ENCODE data around the gene TMEM80. TPM values are rescaled to one million over a fixed set of nuclear protein-coding genes. Genes with fewer than 3 reads are reported as not detected.

TMEM80 gene
- total and polyA plus RNA-seq, 7 experiments from 2014 or later = 26.2 to 44.3 (median 37.8) TPM

- Histone ChIP-seq H3K4me3 (ENCODE audit: low read length) (peak overlapping the region; percentile 11), H3K27ac (ENCODE audit: low read depth, low read length) (peak overlapping the region; percentile 81), H3K36me3 (ENCODE audit: control insufficient read depth in 2 of 3, insufficient read depth in 3 of 3, low read length in 3 of 3) (peaks cover 0 to 24% (median 8%) of the 10 kb centered on the region in 3 experiments), H3K9me3 (ENCODE audit: control insufficient read depth in 2 of 3, low read length in 3 of 3) (no peaks in the 10 kb centered on the region), H3K4me1 (ENCODE audit: control insufficient read depth in 2 of 2, insufficient read depth in 2 of 2, low read length in 2 of 2) (peaks cover 13 to 46% of the 10 kb centered on the region in 2 donors), H3K27me3 (ENCODE audit: control insufficient read depth in 2 of 2, insufficient read depth in 2 of 2, low read length in 2 of 2) (no peaks in the 10 kb centered on the region)
- no peak for DNase-seq
- H3K4me1 Mint-ChIP-seq = peaks cover 30 to 53% (median 42%) of the 10 kb centered on the region in 7 donors
- H3K9me3 Mint-ChIP-seq = peaks cover 0 to 4% (median 0%) of the 10 kb centered on the region in 11 donors
- peak overlapping the region; percentile 41 to 100 (median 98) for H3K27ac Mint-ChIP-seq
- no peaks in the 10 kb centered on the region for H3K27me3 Mint-ChIP-seq
- H3K36me3 Mint-ChIP-seq = peaks cover 2 to 17% (median 4%) of the 10 kb centered on the region in 5 donors
- H3K4me3 Mint-ChIP-seq = peak overlapping the region; percentile 60 to 90 (median 82)
- intact Hi-C loops (cut with micrococcal nuclease) = loop anchor here in 1 of 2 donors (10.0 kb wide), 1 partner anchor 277 kb away; the partner anchor contains the start of gene SIGIRR
- ChIA-PET CTCF (interaction anchor here (1.2 to 1.7 kb wide), 2 partner anchors 30 to 34 kb away, joined by 5 to 6 read pairs; no protein-coding TSS in a partner anchor), POLR2A (interaction anchor here (0.6 to 1.5 kb wide), 5 partner anchors 9 to 156 kb away, joined by 3 to 6 read pairs (median 4); partner anchors contain the start of gene HRAS)
- ATAC-seq = no peak
These were observed 3.7 kb upstream of the TMEM80 start for GRCh38 chr11:691710-692590.

GRCh38 chr11:692824-693414 is 2.7 kb upstream of the TMEM80 start:
- Mint-ChIP-seq H3K36me3 (peaks cover 0 to 11% (median 0%) of the 10 kb centered on the region in 5 donors), H3K27me3 (no peaks in the 10 kb centered on the region), H3K27ac (peak overlapping the region; percentile 78 to 100 (median 98)), H3K9me3 (peaks cover 0 to 4% (median 0%) of the 10 kb centered on the region in 11 donors), H3K4me3 (peak overlapping the region; percentile 76 to 91 (median 86)), H3K4me1 (peaks cover 36 to 63% (median 48%) of the 10 kb centered on the region in 7 donors)
- H3K36me3 ChIP-seq (ENCODE audit: control insufficient read depth in 2 of 3, insufficient read depth in 3 of 3, low read length in 3 of 3) = peaks cover 0 to 14% (median 4%) of the 10 kb centered on the region in 3 experiments
- H3K27ac ChIP-seq (ENCODE audit: low read depth, low read length) = peak overlapping the region; percentile 85
- peaks cover 13 to 46% of the 10 kb centered on the region in 2 donors for H3K4me1 ChIP-seq (ENCODE audit: control insufficient read depth in 2 of 2, insufficient read depth in 2 of 2, low read length in 2 of 2)
- ATAC-seq (peak; percentile 15), DNase-seq (peak in 7 of 9 donors; percentile 80 to 98 (median 85))
- POLR2A ChIA-PET = interaction anchor here (0.6 to 1.4 kb wide), 6 partner anchors 8 to 77 kb away, joined by 3 to 6 read pairs (median 4); partner anchors contain the start of gene IRF7
- H3K27me3 ChIP-seq (ENCODE audit: control insufficient read depth in 2 of 2, insufficient read depth in 2 of 2, low read length in 2 of 2) = no peaks in the 10 kb centered on the region
- no peaks in the 10 kb centered on the region for H3K9me3 ChIP-seq (ENCODE audit: control insufficient read depth in 2 of 3, low read length in 3 of 3)
- intact Hi-C loops (cut with micrococcal nuclease) = loop anchor here in 1 of 2 donors (10.0 kb wide), 1 partner anchor 278 kb away; the partner anchor contains the start of gene SIGIRR
- H3K4me3 ChIP-seq (ENCODE audit: low read length) = no peak overlapping the region
- CTCF ChIA-PET = interaction anchor here (0.7 to 1.7 kb wide), 2 partner anchors 33 to 286 kb away, joined by 3 to 4 read pairs; no protein-coding TSS in a partner anchor

GRCh38 chr11:693415-693831 is 2.2 kb upstream of the TMEM80 start:
- DNase-seq = no peak
- intact Hi-C loops (cut with micrococcal nuclease) = loop anchor here in 1 of 2 donors (10.0 kb wide), 1 partner anchor 279 kb away; the partner anchor contains the start of gene SIGIRR

GRCh38 chr11:693887-694562 is 1.6 kb upstream of the TMEM80 start:
- peaks cover 0 to 4% (median 0%) of the 10 kb centered on the region in 3 experiments for H3K36me3 ChIP-seq (ENCODE audit: control insufficient read depth in 2 of 3, insufficient read depth in 3 of 3, low read length in 3 of 3)
- DNase-seq (peak in 1 of 9 donors; percentile 43), ATAC-seq (no peak)
- Mint-ChIP-seq H3K27me3 (no peaks in the 10 kb centered on the region), H3K4me3 (peak overlapping the region; percentile 76 to 91 (median 86)), H3K9me3 (peaks cover 0 to 4% (median 0%) of the 10 kb centered on the region in 11 donors), H3K4me1 (peaks cover 40 to 67% (median 57%) of the 10 kb centered on the region in 7 donors), H3K36me3 (peaks cover 0 to 9% (median 0%) of the 10 kb centered on the region in 5 donors), H3K27ac (peak overlapping the region; percentile 78 to 100 (median 98))
- peaks cover 13 to 46% of the 10 kb centered on the region in 2 donors for H3K4me1 ChIP-seq (ENCODE audit: control insufficient read depth in 2 of 2, insufficient read depth in 2 of 2, low read length in 2 of 2)
- no peaks in the 10 kb centered on the region for H3K9me3 ChIP-seq (ENCODE audit: control insufficient read depth in 2 of 3, low read length in 3 of 3)
- ChIA-PET POLR2A (interaction anchor here (0.6 to 2.4 kb wide), 10 partner anchors 11 to 246 kb away, joined by 3 to 14 read pairs (median 4); partner anchors contain the start of genes EPS8L2, IRF7, PHRF1 and PNPLA2), CTCF (interaction anchor here (0.6 to 1.7 kb wide), 2 partner anchors 12 to 32 kb away, joined by 3 to 4 read pairs; partner anchors contain the start of gene EPS8L2)
- H3K27me3 ChIP-seq (ENCODE audit: control insufficient read depth in 2 of 2, insufficient read depth in 2 of 2, low read length in 2 of 2) = no peaks in the 10 kb centered on the region
- H3K4me3 ChIP-seq (ENCODE audit: low read length) = no peak overlapping the region
- intact Hi-C loops (cut with micrococcal nuclease) = loop anchor here (2.0 to 10.0 kb wide), 2 partner anchors 111 to 279 kb away; partner anchors contain the start of genes PIDD1 (in 1 of the 2) and SIGIRR (in 1 of the 2)
- H3K27ac ChIP-seq (ENCODE audit: low read depth, low read length) = peak overlapping the region; percentile 85

More at GRCh38 chr11:693415-693831, 2.2 kb upstream of the TMEM80 start:
- Mint-ChIP-seq H3K4me1 (peaks cover 40 to 67% (median 53%) of the 10 kb centered on the region in 7 donors), H3K36me3 (peaks cover 0 to 9% (median 0%) of the 10 kb centered on the region in 5 donors), H3K27me3 (no peaks in the 10 kb centered on the region), H3K27ac (peak overlapping the region; percentile 78 to 100 (median 98)), H3K4me3 (peak overlapping the region; percentile 76 to 91 (median 86)), H3K9me3 (peaks cover 0 to 4% (median 0%) of the 10 kb centered on the region in 11 donors)
- ChIA-PET CTCF (interaction anchor here (0.7 to 1.7 kb wide), 2 partner anchors 32 to 287 kb away, joined by 3 to 4 read pairs; no protein-coding TSS in a partner anchor), POLR2A (interaction anchor here (0.6 to 1.4 kb wide), 7 partner anchors 11 to 246 kb away, joined by 3 to 5 read pairs (median 3); partner anchors contain the start of genes IRF7 and PHRF1)
- peaks cover 0 to 9% (median under 1%) of the 10 kb centered on the region in 3 experiments for H3K36me3 ChIP-seq (ENCODE audit: control insufficient read depth in 2 of 3, insufficient read depth in 3 of 3, low read length in 3 of 3)
- H3K27ac ChIP-seq (ENCODE audit: low read depth, low read length) = peak overlapping the region; percentile 85
- H3K27me3 ChIP-seq (ENCODE audit: control insufficient read depth in 2 of 2, insufficient read depth in 2 of 2, low read length in 2 of 2) = no peaks in the 10 kb centered on the region
- H3K9me3 ChIP-seq (ENCODE audit: control insufficient read depth in 2 of 3, low read length in 3 of 3) = no peaks in the 10 kb centered on the region
- ATAC-seq = no peak
- no peak overlapping the region for H3K4me3 ChIP-seq (ENCODE audit: low read length)
- peaks cover 13 to 46% of the 10 kb centered on the region in 2 donors for H3K4me1 ChIP-seq (ENCODE audit: control insufficient read depth in 2 of 2, insufficient read depth in 2 of 2, low read length in 2 of 2)

GRCh38 chr11:694563-695287 is 891 bp upstream of the TMEM80 start, which contains the start of gene DEAF1:
DEAF1 (minus strand) TSS chr11:695222; CDS start chr11:695047, 175 bp downstream.
- Mint-ChIP-seq H3K27me3 (no peaks in the 10 kb centered on the region), H3K4me3 (peak within 1 kb of the TSS; percentile 84 to 92 (median 89)), H3K4me1 (peaks cover 40 to 62% (median 57%) of the 10 kb centered on the region in 7 donors), H3K36me3 (peaks cover 0 to 9% (median 0%) of the 10 kb centered on the region in 5 donors), H3K9me3 (peaks cover 0 to 4% (median 0%) of the 10 kb centered on the region in 11 donors), H3K27ac (peak within 1 kb of the TSS; percentile 88 to 100 (median 96))
- Histone ChIP-seq H3K27ac (ENCODE audit: low read depth, low read length) (peak within 1 kb of the TSS; percentile 100), H3K4me1 (ENCODE audit: control insufficient read depth in 2 of 2, insufficient read depth in 2 of 2, low read length in 2 of 2) (peaks cover 13 to 46% of the 10 kb centered on the region in 2 donors), H3K9me3 (ENCODE audit: control insufficient read depth in 2 of 3, low read length in 3 of 3) (no peaks in the 10 kb centered on the region), H3K4me3 (ENCODE audit: low read length) (peak within 1 kb of the TSS; percentile 97), H3K27me3 (ENCODE audit: control insufficient read depth in 2 of 2, insufficient read depth in 2 of 2, low read length in 2 of 2) (no peaks in the 10 kb centered on the region), H3K36me3 (ENCODE audit: control insufficient read depth in 2 of 3, insufficient read depth in 3 of 3, low read length in 3 of 3) (peaks cover 0 to 4% (median 0%) of the 10 kb centered on the region in 3 experiments)
- peak; percentile 96 to 100 (median 99) for DNase-seq
- intact Hi-C loops (cut with micrococcal nuclease) = loop anchor here (1.0 to 10.0 kb wide), 14 partner anchors 29 to 425 kb away; partner anchors contain the start of genes IRF7 (in 2 of the 2), LRRC56 (in 2 of the 2), PHRF1 (in 2 of the 2) and RNH1 (in 2 of the 2)
- POLR2A ChIA-PET = interaction anchor here (1.0 to 2.4 kb wide), 12 partner anchors 10 to 159 kb away, joined by 3 to 14 read pairs (median 8); partner anchors contain the start of genes EPS8L2, HRAS, PHRF1 and PNPLA2
- CTCF ChIA-PET = interaction anchor here (0.6 to 2.8 kb wide), 4 partner anchors 11 to 50 kb away, joined by 3 to 16 read pairs (median 4); partner anchors contain the start of gene EPS8L2
- ATAC-seq = peak; percentile 86
